ENCODE data around the gene TEX264.

GRCh38 chr3:51708216-51708845 is 37.3 kb downstream of the TEX264 start:
- TF ChIP-seq CTCF (conservative IDR thresholded peaks at IDR 0.05) (no peak), EZH2 (IDR thresholded peaks at IDR 0.05; ENCODE audit: low read depth) (no peak)

Measured in PC-9 (cell line).